ENCODE results near the gene INKA1.

Gene INKA1

DNA sequence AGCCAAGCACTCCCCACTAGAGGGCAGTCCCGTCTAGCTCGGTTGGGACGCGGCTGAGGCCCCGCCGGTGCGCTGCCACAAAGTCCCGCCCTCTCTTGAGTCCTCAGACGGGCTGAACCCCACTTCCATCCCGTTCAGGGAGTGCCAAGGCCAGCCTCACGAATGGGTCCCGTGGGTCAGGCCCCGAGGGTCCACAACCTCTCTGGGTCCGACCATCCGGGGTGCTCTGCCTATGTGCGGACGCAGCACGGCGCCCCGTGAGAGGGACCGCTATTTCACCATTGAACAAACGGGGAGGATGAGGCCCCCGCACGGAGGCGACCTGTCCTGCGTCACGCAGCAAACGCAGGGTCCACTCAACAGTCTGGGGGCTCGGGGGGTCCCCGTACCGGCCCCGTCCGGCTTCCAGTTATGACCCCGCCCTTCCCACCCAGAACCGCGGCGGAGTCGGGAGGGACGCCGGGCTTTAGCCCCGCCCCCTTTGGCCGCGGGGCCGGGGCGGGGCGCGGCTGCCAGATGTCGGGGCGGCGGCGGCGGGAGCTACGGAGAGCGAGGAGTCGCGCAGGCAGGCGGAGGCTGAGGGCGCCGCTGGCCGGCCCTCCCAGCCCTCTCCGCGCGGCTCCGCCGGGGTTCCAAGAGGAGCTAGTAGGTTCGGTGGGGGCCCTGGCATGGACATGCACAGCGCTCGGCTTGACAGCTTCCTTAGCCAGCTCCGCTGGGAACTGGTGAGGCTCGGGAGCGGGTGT, at the start of gene INKA1:
INKA1 (plus strand) TSS at position 543 of the 746 bp plus-strand sequence; CDS start at position 675, 132 bp downstream.
- Histone ChIP-seq H3K27ac (ENCODE audit: low read length) (no peak within 1 kb of the TSS), H3K9me3 (ENCODE audit: control insufficient read depth, insufficient read depth, low read length) (no peaks in the 10 kb centered on the region), H3K4me3 (ENCODE audit: low read length) (peak within 1 kb of the TSS; percentile 42), H3K36me3 (ENCODE audit: control insufficient read depth, insufficient read depth, low read length) (no peaks in the 10 kb centered on the region), H3K27me3 (ENCODE audit: control insufficient read depth, insufficient read depth, low read length) (no peaks in the 10 kb centered on the region; the same call in 1 of the 2 replicates), H3K4me1 (ENCODE audit: control insufficient read depth, insufficient read depth, low read length) (peaks cover 13% of the 10 kb centered on the region)
- no CpG with 5 or more reads among the region's 71 CpGs for WGBS (ENCODE audit: insufficient coverage, insufficient read length)
- DNase-seq (ENCODE audit: low read depth, low spot score) = peak; percentile 81

GRCh38 chr3:49754536-49754935, 48.5 kb upstream of the INKA1 start:
- no peak overlapping the region for H3K4me3 ChIP-seq (ENCODE audit: low read length)
- no peak for DNase-seq (ENCODE audit: low read depth, low spot score)
- no CpG with 5 or more reads among the region's 1 CpG for WGBS (ENCODE audit: insufficient coverage, insufficient read length)
- H3K4me1 ChIP-seq (ENCODE audit: control insufficient read depth, insufficient read depth, low read length) = no peaks in the 10 kb centered on the region
- H3K36me3 ChIP-seq (ENCODE audit: control insufficient read depth, insufficient read depth, low read length) = no peaks in the 10 kb centered on the region
- no peak overlapping the region for H3K27ac ChIP-seq (ENCODE audit: low read length)
- H3K27me3 ChIP-seq (ENCODE audit: control insufficient read depth, insufficient read depth, low read length) = no peaks in the 10 kb centered on the region
- no peaks in the 10 kb centered on the region for H3K9me3 ChIP-seq (ENCODE audit: control insufficient read depth, insufficient read depth, low read length)

DNA sequence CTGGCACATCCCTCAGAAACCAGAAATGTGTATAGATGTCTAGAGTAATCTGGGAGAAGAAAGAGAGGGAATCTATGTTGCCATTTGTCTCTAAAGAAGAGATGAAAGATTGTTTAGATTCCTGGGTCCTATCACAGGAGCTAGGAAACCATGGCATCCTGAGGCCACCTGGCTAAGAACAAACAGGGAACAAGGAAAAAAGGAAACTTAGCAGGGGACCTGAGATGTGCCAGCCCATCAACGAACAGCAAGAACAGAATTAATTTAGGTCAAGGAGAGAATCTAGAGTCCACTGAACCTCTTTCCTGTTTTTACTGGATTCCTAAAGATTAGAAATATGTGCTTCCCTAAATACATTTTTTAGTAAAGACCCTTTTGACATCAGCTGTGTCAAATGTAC, 47.0 kb upstream of the INKA1 start:
- H3K4me1 ChIP-seq (ENCODE audit: control insufficient read depth, insufficient read depth, low read length) = no peaks in the 10 kb centered on the region
- no peak for DNase-seq (ENCODE audit: low read depth, low spot score)
- no peaks in the 10 kb centered on the region for H3K36me3 ChIP-seq (ENCODE audit: control insufficient read depth, insufficient read depth, low read length)
- H3K4me3 ChIP-seq (ENCODE audit: low read length) = no peak overlapping the region
- no peak overlapping the region for H3K27ac ChIP-seq (ENCODE audit: low read length)
- H3K9me3 ChIP-seq (ENCODE audit: control insufficient read depth, insufficient read depth, low read length) = no peaks in the 10 kb centered on the region
- no peaks in the 10 kb centered on the region for H3K27me3 ChIP-seq (ENCODE audit: control insufficient read depth, insufficient read depth, low read length)
- WGBS (ENCODE audit: insufficient coverage, insufficient read length) = no CpG with 5 or more reads among the region's 1 CpG

GRCh38 chr3:49757197-49757596, 45.9 kb upstream of the INKA1 start:
- DNase-seq (ENCODE audit: low read depth, low spot score) = no peak
- Histone ChIP-seq H3K9me3 (ENCODE audit: control insufficient read depth, insufficient read depth, low read length) (no peaks in the 10 kb centered on the region), H3K36me3 (ENCODE audit: control insufficient read depth, insufficient read depth, low read length) (no peaks in the 10 kb centered on the region), H3K4me3 (ENCODE audit: low read length) (no peak overlapping the region), H3K4me1 (ENCODE audit: control insufficient read depth, insufficient read depth, low read length) (no peaks in the 10 kb centered on the region), H3K27ac (ENCODE audit: low read length) (no peak overlapping the region), H3K27me3 (ENCODE audit: control insufficient read depth, insufficient read depth, low read length) (no peaks in the 10 kb centered on the region)
- WGBS (ENCODE audit: insufficient coverage, insufficient read length) = no CpG with 5 or more reads among the region's 2 CpGs

- Histone ChIP-seq H3K9me3 (ENCODE audit: control insufficient read depth, insufficient read depth, low read length) (no peaks in the 10 kb centered on the region), H3K4me1 (ENCODE audit: control insufficient read depth, insufficient read depth, low read length) (no peaks in the 10 kb centered on the region), H3K4me3 (ENCODE audit: low read length) (no peak overlapping the region), H3K36me3 (ENCODE audit: control insufficient read depth, insufficient read depth, low read length) (no peaks in the 10 kb centered on the region), H3K27ac (ENCODE audit: low read length) (no peak overlapping the region), H3K27me3 (ENCODE audit: control insufficient read depth, insufficient read depth, low read length) (no peaks in the 10 kb centered on the region)
- no CpG with 5 or more reads among the region's 1 CpG for WGBS (ENCODE audit: insufficient coverage, insufficient read length)
- DNase-seq (ENCODE audit: low read depth, low spot score) = no peak
Observed at GRCh38 chr3:49759226-49759625, 43.8 kb upstream of the INKA1 start.

GRCh38 chr3:49761661-49762060, 41.4 kb upstream of the INKA1 start:
- no peaks in the 10 kb centered on the region for H3K9me3 ChIP-seq (ENCODE audit: control insufficient read depth, insufficient read depth, low read length)
- H3K36me3 ChIP-seq (ENCODE audit: control insufficient read depth, insufficient read depth, low read length) = no peaks in the 10 kb centered on the region
- no peaks in the 10 kb centered on the region for H3K27me3 ChIP-seq (ENCODE audit: control insufficient read depth, insufficient read depth, low read length)
- no CpG with 5 or more reads among the region's 3 CpGs for WGBS (ENCODE audit: insufficient coverage, insufficient read length)
- H3K27ac ChIP-seq (ENCODE audit: low read length) = no peak overlapping the region
- no peak for DNase-seq (ENCODE audit: low read depth, low spot score)
- no peak overlapping the region for H3K4me3 ChIP-seq (ENCODE audit: low read length)
- H3K4me1 ChIP-seq (ENCODE audit: control insufficient read depth, insufficient read depth, low read length) = no peaks in the 10 kb centered on the region

- H3K27ac ChIP-seq (ENCODE audit: low read length) = no peak overlapping the region
- H3K27me3 ChIP-seq (ENCODE audit: control insufficient read depth, insufficient read depth, low read length) = no peaks in the 10 kb centered on the region
- no peaks in the 10 kb centered on the region for H3K9me3 ChIP-seq (ENCODE audit: control insufficient read depth, insufficient read depth, low read length)
- H3K4me3 ChIP-seq (ENCODE audit: low read length) = no peak overlapping the region
- no peak for DNase-seq (ENCODE audit: low read depth, low spot score)
- H3K4me1 ChIP-seq (ENCODE audit: control insufficient read depth, insufficient read depth, low read length) = no peaks in the 10 kb centered on the region; the same call in 1 of the 2 replicates
- H3K36me3 ChIP-seq (ENCODE audit: control insufficient read depth, insufficient read depth, low read length) = no peaks in the 10 kb centered on the region
- WGBS (ENCODE audit: insufficient coverage, insufficient read length) = no CpG with 5 or more reads among the region's 4 CpGs
Observed at GRCh38 chr3:49763981-49764380, 39.1 kb upstream of the INKA1 start.

- no peaks in the 10 kb centered on the region for H3K9me3 ChIP-seq (ENCODE audit: control insufficient read depth, insufficient read depth, low read length)
- no CpG with 5 or more reads among the region's 3 CpGs for WGBS (ENCODE audit: insufficient coverage, insufficient read length)
- H3K27ac ChIP-seq (ENCODE audit: low read length) = no peak overlapping the region
- no peaks in the 10 kb centered on the region for H3K36me3 ChIP-seq (ENCODE audit: control insufficient read depth, insufficient read depth, low read length)
- no peak for DNase-seq (ENCODE audit: low read depth, low spot score)
- H3K4me1 ChIP-seq (ENCODE audit: control insufficient read depth, insufficient read depth, low read length) = no peaks in the 10 kb centered on the region; the same call in 1 of the 2 replicates
- H3K27me3 ChIP-seq (ENCODE audit: control insufficient read depth, insufficient read depth, low read length) = no peaks in the 10 kb centered on the region
- no peak overlapping the region for H3K4me3 ChIP-seq (ENCODE audit: low read length)
Observed at GRCh38 chr3:49769286-49769915, 33.7 kb upstream of the INKA1 start.

DNA sequence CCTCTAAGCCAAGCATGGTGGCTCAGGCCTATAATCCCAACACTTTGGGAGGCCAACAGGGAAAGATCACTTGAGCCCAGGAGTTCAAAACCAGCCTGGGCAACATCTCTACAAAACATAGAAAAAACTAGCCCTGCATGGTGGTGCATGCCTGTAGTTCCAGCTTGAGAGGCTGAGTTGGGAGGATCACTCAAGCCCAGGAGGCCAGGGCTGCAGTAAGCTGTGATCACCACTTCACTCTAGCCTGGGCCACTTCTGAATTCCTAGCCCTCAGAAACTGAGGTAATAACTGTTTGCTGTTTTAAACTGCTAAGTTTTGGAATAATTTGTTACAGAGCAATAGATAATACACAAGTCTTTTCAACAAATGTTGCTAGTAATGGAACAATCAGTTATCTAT, 33.1 kb upstream of the INKA1 start:
- Histone ChIP-seq H3K27me3 (ENCODE audit: control insufficient read depth, insufficient read depth, low read length) (no peaks in the 10 kb centered on the region), H3K36me3 (ENCODE audit: control insufficient read depth, insufficient read depth, low read length) (no peaks in the 10 kb centered on the region), H3K4me3 (ENCODE audit: low read length) (no peak overlapping the region), H3K4me1 (ENCODE audit: control insufficient read depth, insufficient read depth, low read length) (no peaks in the 10 kb centered on the region; the same call in 1 of the 2 replicates), H3K27ac (ENCODE audit: low read length) (no peak overlapping the region), H3K9me3 (ENCODE audit: control insufficient read depth, insufficient read depth, low read length) (no peaks in the 10 kb centered on the region)
- DNase-seq (ENCODE audit: low read depth, low spot score) = no peak

DNA sequence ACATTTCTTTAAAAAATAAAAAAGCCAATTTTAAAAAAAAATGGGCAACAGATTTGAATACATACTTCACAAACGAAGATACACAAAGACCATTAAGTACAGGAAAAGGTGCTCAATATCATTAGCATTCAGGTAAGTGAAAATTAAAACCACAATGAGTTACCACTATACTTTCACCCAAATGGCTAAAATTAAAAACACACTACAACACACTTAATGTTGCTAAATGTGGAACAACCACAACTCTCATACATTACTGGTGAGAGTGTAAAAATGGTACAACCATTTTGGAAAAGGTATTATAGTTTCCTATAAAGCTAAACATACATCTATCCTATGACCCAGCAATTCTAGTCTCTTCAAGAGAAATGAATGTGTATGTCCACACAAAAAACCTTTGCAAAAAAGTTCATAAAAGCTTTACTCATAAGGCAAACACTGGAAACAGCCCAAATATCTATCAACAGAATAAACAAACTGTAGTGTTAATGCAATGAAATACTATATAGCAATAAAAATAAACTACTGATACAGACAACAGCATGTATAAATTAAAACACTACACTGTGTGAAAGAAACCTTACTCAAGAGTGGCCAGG, 31.6 kb upstream of the INKA1 start:
- no peak overlapping the region for H3K4me3 ChIP-seq (ENCODE audit: low read length)
- H3K27me3 ChIP-seq (ENCODE audit: control insufficient read depth, insufficient read depth, low read length) = no peaks in the 10 kb centered on the region
- no peaks in the 10 kb centered on the region for H3K9me3 ChIP-seq (ENCODE audit: control insufficient read depth, insufficient read depth, low read length)
- H3K4me1 ChIP-seq (ENCODE audit: control insufficient read depth, insufficient read depth, low read length) = no peaks in the 10 kb centered on the region; the same call in 1 of the 2 replicates
- DNase-seq (ENCODE audit: low read depth, low spot score) = no peak
- H3K27ac ChIP-seq (ENCODE audit: low read length) = no peak overlapping the region
- H3K36me3 ChIP-seq (ENCODE audit: control insufficient read depth, insufficient read depth, low read length) = no peaks in the 10 kb centered on the region
- no CpG with 5 or more reads among the region's 1 CpG for WGBS (ENCODE audit: insufficient coverage, insufficient read length)

All from iPS DF 6.9 (cell line).